Stimulated activated naive CD8-positive, alpha-beta T cell treated with anti-CD3 and anti-CD28 coated beads, Interleukin-15, amount 100 ng/mL, for 72 hours (primary cell): Measurements from ENCODE around the gene FANCD2.
"Not testable (repeated sequence)": the region's sequence is repeated elsewhere in the genome, so short reads cannot be mapped to it uniquely, and the experiment has no call there.

Experiments used
- ATAC-seq: fragments of 150-1000 bp; cut with Tn5 transposase; 2 replicates; pipeline ENCODE4 v1.10.0; 2021; ENCODE audit warnings: mild to moderate bottlenecking, moderate library complexity
- DNase-seq, 2 donors: peaks; one replicate each; pipeline ENCODE4 v3.0.0; 2021 to 2022
- H3K27ac Mint-ChIP-seq, 2 donors: one replicate each; pipeline ENCODE4 v1.8.0; 2022; ENCODE audit warnings: mild to moderate bottlenecking in 2 of 2, mixed read lengths in 2 of 2, moderate library complexity in 2 of 2
- H3K27me3 Mint-ChIP-seq: one replicate; pipeline ENCODE4 v1.8.0; 2022; ENCODE audit warnings: mixed read lengths
- H3K4me1 Mint-ChIP-seq: one replicate; pipeline ENCODE4 v1.8.0; 2022; ENCODE audit warnings: mild to moderate bottlenecking, mixed read lengths
- H3K4me3 Mint-ChIP-seq, 2 donors: one replicate each; pipeline ENCODE4 v1.8.0; 2022; ENCODE audit warnings: mild to moderate bottlenecking in 2 of 2, mixed read lengths in 2 of 2, moderate library complexity in 1 of 2
- H3K9me3 Mint-ChIP-seq, 2 donors: one replicate each; pipeline ENCODE4 v1.8.0; 2022; ENCODE audit warnings: mixed read lengths in 2 of 2

The FANCD2 gene

GRCh38 chr3:10053054-10053453 is 26.8 kb downstream of the FANCD2 start:
- not testable (repeated sequence) for H3K4me1 Mint-ChIP-seq, DNase-seq, H3K27me3 Mint-ChIP-seq, ATAC-seq, H3K4me3 Mint-ChIP-seq, H3K9me3 Mint-ChIP-seq, H3K27ac Mint-ChIP-seq

GRCh38 chr3:10055097-10055496 is 28.9 kb downstream of the FANCD2 start:
- ATAC-seq (no peak), DNase-seq (no peak)
- no peak overlapping the region for H3K27ac Mint-ChIP-seq
- H3K27me3 Mint-ChIP-seq: no peaks in the 10 kb centered on the region
- H3K9me3 Mint-ChIP-seq: no peaks in the 10 kb centered on the region
- H3K4me3 Mint-ChIP-seq: no peak overlapping the region
- no peaks in the 10 kb centered on the region for H3K4me1 Mint-ChIP-seq

- ATAC-seq, H3K4me1 Mint-ChIP-seq, H3K9me3 Mint-ChIP-seq, H3K4me3 Mint-ChIP-seq, DNase-seq, H3K27me3 Mint-ChIP-seq, H3K27ac Mint-ChIP-seq: not testable (repeated sequence)
These were observed 43.8 kb downstream of the FANCD2 start for GRCh38 chr3:10070077-10070476.

- no peaks in the 10 kb centered on the region for H3K4me1 Mint-ChIP-seq
- no peaks in the 10 kb centered on the region for H3K27me3 Mint-ChIP-seq
- H3K9me3 Mint-ChIP-seq: no peaks in the 10 kb centered on the region
- H3K4me3 Mint-ChIP-seq: no peak overlapping the region
- no peak overlapping the region for H3K27ac Mint-ChIP-seq
- DNase-seq (no peak), ATAC-seq (no peak)
These were observed 48.4 kb downstream of the FANCD2 start for GRCh38 chr3:10074666-10075065.

GRCh38 chr3:10081871-10082270 is 55.6 kb downstream of the FANCD2 start:
- no peaks in the 10 kb centered on the region for H3K4me1 Mint-ChIP-seq

GRCh38 chr3:10085738-10086137 is 59.5 kb downstream of the FANCD2 start:
- Mint-ChIP-seq H3K4me1 (no peaks in the 10 kb centered on the region), H3K27me3 (no peaks in the 10 kb centered on the region), H3K9me3 (no peaks in the 10 kb centered on the region), H3K27ac (no peak overlapping the region), H3K4me3 (no peak overlapping the region)
- ATAC-seq (no peak), DNase-seq (no peak)

More at GRCh38 chr3:10081871-10082270, 55.6 kb downstream of the FANCD2 start:
- ATAC-seq (no peak), DNase-seq (no peak)
- H3K4me3 Mint-ChIP-seq: no peak overlapping the region
- H3K27me3 Mint-ChIP-seq: no peaks in the 10 kb centered on the region
- peak overlapping the region in 1 of 2 donors; percentile 8 for H3K27ac Mint-ChIP-seq
- H3K9me3 Mint-ChIP-seq: no peaks in the 10 kb centered on the region

- Mint-ChIP-seq H3K27ac (no peak overlapping the region), H3K4me1 (no peaks in the 10 kb centered on the region), H3K9me3 (no peaks in the 10 kb centered on the region), H3K4me3 (no peak overlapping the region), H3K27me3 (no peaks in the 10 kb centered on the region)
- ATAC-seq (no peak), DNase-seq (no peak)
These were observed 62.0 kb downstream of the FANCD2 start for GRCh38 chr3:10088256-10088655.

- H3K9me3 Mint-ChIP-seq: no peaks in the 10 kb centered on the region
- ATAC-seq: no peak
- no peaks in the 10 kb centered on the region for H3K4me1 Mint-ChIP-seq
- H3K27ac Mint-ChIP-seq: no peak overlapping the region
- H3K27me3 Mint-ChIP-seq: no peaks in the 10 kb centered on the region
- H3K4me3 Mint-ChIP-seq: no peak overlapping the region
- no peak for DNase-seq
These were observed 63.9 kb downstream of the FANCD2 start for GRCh38 chr3:10090179-10090578.

- H3K9me3 Mint-ChIP-seq, H3K27me3 Mint-ChIP-seq, H3K27ac Mint-ChIP-seq, DNase-seq, H3K4me1 Mint-ChIP-seq, H3K4me3 Mint-ChIP-seq, ATAC-seq: not testable (repeated sequence)
These were observed 64.5 kb downstream of the FANCD2 start for GRCh38 chr3:10090774-10091173.

- not testable (repeated sequence) for H3K27ac Mint-ChIP-seq, H3K4me3 Mint-ChIP-seq, DNase-seq, H3K4me1 Mint-ChIP-seq, ATAC-seq, H3K9me3 Mint-ChIP-seq, H3K27me3 Mint-ChIP-seq
These were observed 65.2 kb downstream of the FANCD2 start for GRCh38 chr3:10091387-10091786.

- no peaks in the 10 kb centered on the region for H3K9me3 Mint-ChIP-seq
- no peaks in the 10 kb centered on the region for H3K27me3 Mint-ChIP-seq
- no peak for DNase-seq
- no peak for ATAC-seq
- no peaks in the 10 kb centered on the region for H3K4me1 Mint-ChIP-seq
- H3K4me3 Mint-ChIP-seq: no peak overlapping the region
- no peak overlapping the region for H3K27ac Mint-ChIP-seq
These were observed 67.4 kb downstream of the FANCD2 start for GRCh38 chr3:10093678-10094077.

GRCh38 chr3:10099041-10099440 is 72.8 kb downstream of the FANCD2 start:
- no peak for DNase-seq
- H3K4me3 Mint-ChIP-seq: no peak overlapping the region
- no peak overlapping the region for H3K27ac Mint-ChIP-seq
- no peak for ATAC-seq
- no peaks in the 10 kb centered on the region for H3K9me3 Mint-ChIP-seq
- no peaks in the 10 kb centered on the region for H3K27me3 Mint-ChIP-seq
- H3K4me1 Mint-ChIP-seq: no peaks in the 10 kb centered on the region

GRCh38 chr3:10106919-10107318 is 80.7 kb downstream of the FANCD2 start:
- Mint-ChIP-seq H3K27ac (peak overlapping the region in 1 of 2 donors; percentile 67), H3K9me3 (no peaks in the 10 kb centered on the region), H3K4me3 (no peak overlapping the region), H3K27me3 (no peaks in the 10 kb centered on the region), H3K4me1 (no peaks in the 10 kb centered on the region)
- no peak for DNase-seq
- no peak for ATAC-seq

- H3K27ac Mint-ChIP-seq: peak within 1 kb of the TSS in 1 of 2 donors; percentile 34
- no peaks in the 10 kb centered on the region for H3K27me3 Mint-ChIP-seq
- no peak within 1 kb of the TSS for H3K4me3 Mint-ChIP-seq
- no peaks in the 10 kb centered on the region for H3K4me1 Mint-ChIP-seq
- DNase-seq: no peak
- no peaks in the 10 kb centered on the region for H3K9me3 Mint-ChIP-seq
- no peak for ATAC-seq
These were observed 81.9 kb downstream of the FANCD2 start, which contains the start of gene FANCD2OS for GRCh38 chr3:10108091-10108490. Gene FANCD2OS (minus strand): TSS chr3:10108255. CDS start chr3:10104774, 3,481 bp downstream.

- ATAC-seq: peak; percentile 99
- Mint-ChIP-seq H3K4me1 (peaks cover 44% of the 10 kb centered on the region), H3K27ac (peak within 1 kb of the TSS; percentile 97 to 98), H3K9me3 (no peaks in the 10 kb centered on the region), H3K4me3 (peak within 1 kb of the TSS; percentile 95 to 96), H3K27me3 (no peaks in the 10 kb centered on the region)
- peak; percentile 90 to 95 for DNase-seq
These were observed 89.3 kb downstream of the FANCD2 start, which contains the start of gene BRK1 for GRCh38 chr3:10115326-10116137. Gene BRK1 (plus strand): TSS chr3:10115675. CDS start chr3:10115702, 27 bp downstream.

GRCh38 chr3:10116138-10116460 is 89.9 kb downstream of the FANCD2 start:
- ATAC-seq: peak; percentile 52
- DNase-seq: peak in 1 of 2 donors; percentile 5
- Mint-ChIP-seq H3K4me3 (peak overlapping the region; percentile 95 to 96), H3K27me3 (no peaks in the 10 kb centered on the region), H3K9me3 (no peaks in the 10 kb centered on the region), H3K4me1 (peaks cover 49% of the 10 kb centered on the region), H3K27ac (peak overlapping the region; percentile 96 to 98)
